ENCODE data around the gene GH1.
"Not testable (repeated sequence)": the region's sequence is repeated elsewhere in the genome, so short reads cannot be mapped to it uniquely, and the experiment has no call there.

The GH1 gene

GRCh38 chr17:63918789-63919305 is at the start of gene GH1:
GH1 (minus strand) TSS chr17:63918839; CDS start chr17:63918776, 63 bp downstream.
- not testable (repeated sequence) for DNase-seq

DNA sequence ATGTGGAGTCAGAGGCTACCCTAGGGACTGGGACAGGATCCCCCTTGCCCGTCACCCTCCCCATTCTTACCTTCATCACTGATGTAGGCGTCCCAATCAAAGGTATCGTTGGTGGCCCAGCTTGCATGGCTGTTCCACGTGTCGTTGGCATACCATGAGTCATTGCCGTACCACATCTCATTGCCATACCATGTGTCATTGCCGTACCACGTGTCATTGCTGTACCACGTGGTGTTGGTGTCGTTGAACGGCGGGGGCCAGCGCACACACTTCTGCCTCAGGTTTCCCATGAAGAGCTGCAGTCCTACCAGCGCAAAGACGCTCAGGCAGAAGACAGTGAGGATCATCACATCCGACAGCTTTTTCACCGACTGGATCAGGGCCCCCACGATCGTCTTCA is 49.3 kb upstream of the GH1 start:
- no peak for DNase-seq

DNA sequence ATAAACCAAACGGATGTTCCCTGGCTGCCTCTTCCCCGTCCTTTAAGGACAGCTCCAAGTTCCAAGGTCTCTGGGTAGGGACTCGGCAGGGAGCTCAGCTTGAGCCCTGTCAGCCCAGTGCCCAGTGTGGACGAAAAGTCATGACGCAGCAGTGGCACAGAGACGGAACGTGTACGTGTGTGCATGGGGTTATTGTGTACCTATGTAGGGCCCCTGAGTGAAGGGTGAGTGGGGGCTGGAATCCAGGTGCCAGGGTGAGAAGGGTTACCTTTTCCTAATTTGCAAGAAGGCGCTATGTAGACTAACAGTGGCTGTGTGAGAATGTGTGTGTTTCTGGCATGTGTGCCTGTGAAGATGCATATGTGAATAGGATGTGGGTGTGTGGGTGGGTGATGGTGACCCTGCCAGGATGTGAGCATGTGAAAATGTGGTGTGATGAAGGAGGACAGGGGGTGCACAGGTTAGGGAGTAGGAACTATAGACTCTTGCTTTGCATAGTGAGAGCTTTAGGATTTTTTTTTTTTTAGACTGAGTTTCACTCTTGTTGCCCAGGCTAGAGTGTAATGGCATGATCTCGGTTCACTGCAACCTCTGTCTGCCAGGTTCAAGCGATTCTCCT is 48.1 kb upstream of the GH1 start:
- no peak for DNase-seq

DNA sequence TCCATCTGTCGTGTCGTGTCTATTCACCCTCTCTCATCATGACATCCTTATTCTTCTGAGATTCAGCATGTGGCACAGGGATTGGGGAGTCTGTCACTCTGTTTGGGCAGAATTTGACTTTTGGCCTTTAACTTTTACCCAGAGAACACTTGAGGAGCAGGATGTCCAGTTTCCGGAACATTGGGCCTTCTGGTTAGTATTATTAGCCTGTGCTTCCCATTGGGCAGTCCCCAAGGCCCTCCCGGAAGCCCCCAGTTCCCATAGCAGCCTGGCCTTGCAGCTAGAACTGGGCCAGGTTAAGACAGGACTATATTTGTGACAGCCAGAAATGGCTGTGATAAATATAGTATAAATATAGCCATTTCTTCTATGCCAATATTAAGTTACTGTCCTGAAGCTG is 44.5 kb upstream of the GH1 start:
- no peak for DNase-seq

DNA sequence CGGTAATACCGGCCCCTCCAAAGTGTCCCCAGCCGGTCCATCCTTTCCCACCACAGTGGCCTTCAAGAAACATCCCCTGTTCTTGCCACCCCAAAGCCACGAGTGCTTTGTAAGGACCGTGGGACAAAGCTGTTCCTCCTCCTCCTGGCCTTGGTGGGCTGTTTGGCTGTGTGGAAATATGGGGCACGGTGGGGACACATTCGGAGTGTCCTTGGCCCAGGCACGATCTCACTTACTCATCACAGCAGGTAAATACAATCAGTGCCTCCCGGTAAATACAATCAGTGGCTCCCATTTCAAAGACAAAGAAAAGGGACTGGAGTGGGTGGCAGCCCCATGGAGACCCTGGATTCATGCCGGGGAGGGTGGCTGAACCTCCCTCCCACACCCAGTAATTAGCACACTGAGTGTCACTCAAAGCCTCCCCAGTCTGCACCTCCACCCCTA is 43.7 kb upstream of the GH1 start:
- DNase-seq: no peak

DNA sequence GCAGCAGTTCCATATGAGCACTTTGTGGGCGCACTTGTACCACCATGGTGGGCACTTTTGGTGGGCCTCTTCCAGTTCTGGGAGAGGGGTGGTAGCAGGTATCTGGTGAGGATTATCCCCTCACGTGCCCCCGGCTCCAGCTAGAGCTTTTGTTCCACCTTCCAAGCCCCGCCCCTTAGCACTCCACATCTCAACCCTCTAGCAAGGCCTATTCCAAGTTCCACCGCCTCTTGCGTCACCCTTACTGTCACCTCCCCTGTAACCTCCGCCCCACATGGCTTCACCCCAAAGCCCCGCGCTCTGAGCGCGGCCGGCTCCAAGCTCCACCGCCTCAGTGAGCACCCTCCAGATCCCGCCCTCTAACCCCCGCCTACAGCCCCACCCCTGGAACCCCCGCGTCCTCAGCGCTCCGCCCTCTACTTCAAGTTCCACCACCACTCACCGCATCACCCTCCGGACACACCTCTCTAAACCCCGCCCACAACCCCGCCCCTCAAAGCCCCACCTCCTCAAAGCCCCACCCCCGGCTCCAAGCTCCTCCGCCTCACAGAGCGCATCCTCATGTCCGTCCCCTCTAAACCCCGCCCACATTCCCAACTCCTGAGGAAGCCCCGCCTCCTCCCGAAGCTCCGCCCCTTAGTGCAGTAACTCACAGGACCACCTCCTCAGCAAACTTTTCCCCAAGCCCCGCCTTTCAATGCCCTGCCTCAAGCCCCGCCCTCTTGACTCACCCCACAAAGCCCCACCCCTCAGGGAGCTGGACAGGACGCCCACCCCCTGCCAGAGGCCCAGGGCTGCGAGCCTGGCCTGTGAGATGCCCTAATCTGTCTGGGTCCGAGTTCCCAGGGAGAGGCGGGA is 42.9 kb upstream of the GH1 start:
- peak; percentile 14 for DNase-seq

DNA sequence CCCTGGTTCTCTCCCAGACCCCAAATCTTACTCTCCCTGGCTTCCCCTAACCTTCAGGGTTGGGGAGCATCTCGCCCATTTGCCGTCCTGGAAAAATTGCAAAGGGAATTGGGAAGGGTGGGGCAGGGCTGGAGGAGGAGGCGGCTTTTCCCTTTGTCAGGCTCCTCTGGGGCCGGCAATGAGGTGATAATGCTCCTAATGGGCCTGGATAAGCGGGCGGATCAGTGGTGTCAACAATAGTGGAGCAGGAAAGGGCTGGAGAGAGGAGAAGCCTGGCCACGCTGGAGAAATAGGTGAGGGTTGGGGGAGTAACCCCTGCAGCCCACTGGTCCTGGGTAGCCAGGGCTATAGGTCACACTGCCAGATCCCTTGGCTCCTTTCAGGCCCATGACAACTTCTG is 41.8 kb upstream of the GH1 start:
- DNase-seq: no peak

- no peak for DNase-seq
Observed at GRCh38 chr17:63960006-63960405, 41.4 kb upstream of the GH1 start.

- DNase-seq: no peak
Observed at GRCh38 chr17:63956296-63956920, 37.8 kb upstream of the GH1 start.

GRCh38 chr17:63955791-63956190 is 37.2 kb upstream of the GH1 start:
- no peak for DNase-seq

GRCh38 chr17:63955232-63955631 is 36.6 kb upstream of the GH1 start:
- DNase-seq: no peak

DNA sequence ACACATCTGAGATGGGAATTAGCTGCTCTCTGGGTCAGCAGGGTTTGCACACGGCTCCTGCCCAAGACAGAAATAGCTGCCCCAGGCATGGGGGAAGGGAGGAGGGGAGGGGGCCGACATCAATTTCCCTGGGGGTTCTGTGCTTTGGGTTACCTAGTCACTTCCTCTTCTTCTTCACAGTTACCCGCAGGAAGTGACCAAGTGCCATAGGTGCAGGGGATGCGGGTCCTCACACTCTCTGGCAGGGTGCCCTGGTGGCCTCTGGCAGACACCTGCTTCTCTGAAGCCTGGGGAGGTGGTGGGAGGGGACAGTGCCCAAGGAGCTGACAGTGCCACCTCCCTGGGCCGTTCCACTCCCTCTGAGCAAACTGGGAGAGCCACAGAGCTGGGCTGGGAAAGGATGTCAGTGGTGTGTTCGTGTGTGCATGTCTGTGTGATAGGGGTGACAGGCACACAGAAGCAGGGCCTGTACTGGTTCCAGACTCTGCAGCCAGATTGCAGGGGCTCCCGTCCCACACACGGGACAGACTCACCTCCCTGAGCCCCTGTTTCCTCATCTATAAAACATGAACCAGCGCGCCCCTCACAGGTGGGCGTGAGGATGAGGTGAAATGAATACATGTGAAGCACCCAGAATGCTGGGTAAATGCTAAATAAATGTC is 35.9 kb upstream of the GH1 start:
- DNase-seq: no peak

DNA sequence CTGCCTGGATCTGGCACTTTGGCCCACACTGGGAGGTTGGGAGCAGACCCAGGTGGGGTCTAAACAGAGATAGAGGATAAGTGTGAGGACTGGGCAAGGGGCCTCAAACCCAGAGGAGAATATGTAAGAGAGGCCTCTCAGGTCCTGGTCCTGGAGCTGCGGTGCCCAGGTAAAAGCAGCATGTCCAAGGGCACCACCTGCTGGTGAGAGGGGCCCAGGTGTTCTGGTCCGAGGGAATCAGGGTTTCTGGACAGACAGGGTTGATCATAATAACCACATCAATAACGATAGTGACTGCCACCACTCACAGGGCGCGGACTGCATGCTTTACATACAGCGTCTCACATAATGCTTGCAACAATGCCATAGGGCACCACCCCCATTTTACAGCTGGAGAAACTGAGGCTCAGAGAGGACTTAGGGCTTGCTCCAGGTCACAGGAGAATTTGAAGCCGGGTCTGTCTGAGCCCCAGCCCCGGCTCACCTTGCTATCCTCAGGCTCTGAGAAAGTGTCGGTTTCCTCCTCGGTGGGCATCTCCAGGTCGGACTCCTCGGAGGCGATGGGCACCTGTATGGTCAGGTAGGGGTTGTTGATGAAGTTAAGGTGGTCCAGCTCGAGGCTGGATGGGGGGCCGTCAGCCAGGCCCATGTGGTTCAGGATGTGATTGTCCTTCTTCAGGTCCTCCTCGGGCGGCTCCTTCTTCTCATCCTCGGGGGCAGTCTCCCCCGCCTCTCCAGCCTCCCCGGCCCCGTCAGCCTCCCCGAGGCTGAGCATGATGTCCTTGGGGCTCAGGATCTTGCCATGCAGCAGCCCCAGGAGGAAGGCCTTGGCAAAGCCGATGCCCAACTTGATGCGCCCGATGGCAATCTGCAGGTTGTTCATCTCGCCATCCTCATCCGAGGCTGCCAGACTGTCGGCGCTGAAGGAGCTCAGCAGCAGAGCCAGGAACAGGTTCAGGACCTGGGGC is 32.6 kb upstream of the GH1 start:
- DNase-seq: peak; percentile 14

GRCh38 chr17:63949576-63950250 is 31.1 kb upstream of the GH1 start:
- DNase-seq: no peak

DNA sequence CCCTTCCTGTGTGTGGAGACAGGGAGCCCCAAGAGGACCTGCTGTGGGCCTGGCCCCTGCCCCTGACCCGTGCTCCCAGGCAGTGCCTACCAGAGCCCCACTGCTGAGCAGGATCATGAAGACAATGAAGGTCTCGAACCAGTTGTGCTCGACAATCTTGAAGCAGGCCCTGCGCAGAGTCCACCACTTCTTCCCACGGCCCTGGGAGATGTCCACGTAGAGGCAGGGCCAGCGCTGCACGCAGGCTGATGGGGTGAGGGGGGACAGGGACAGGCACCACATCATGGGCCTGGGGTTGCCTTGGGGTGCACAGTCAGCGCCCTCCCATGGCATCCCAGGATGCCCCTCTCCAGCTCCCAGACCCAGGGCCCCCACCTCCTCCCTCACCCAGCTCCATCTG is 29.9 kb upstream of the GH1 start:
- no peak for DNase-seq

- DNase-seq: no peak
Observed at GRCh38 chr17:63947711-63948330, 29.2 kb upstream of the GH1 start.

- DNase-seq: peak; percentile 45
Observed at GRCh38 chr17:63946440-63947363, 28.1 kb upstream of the GH1 start.

DNA sequence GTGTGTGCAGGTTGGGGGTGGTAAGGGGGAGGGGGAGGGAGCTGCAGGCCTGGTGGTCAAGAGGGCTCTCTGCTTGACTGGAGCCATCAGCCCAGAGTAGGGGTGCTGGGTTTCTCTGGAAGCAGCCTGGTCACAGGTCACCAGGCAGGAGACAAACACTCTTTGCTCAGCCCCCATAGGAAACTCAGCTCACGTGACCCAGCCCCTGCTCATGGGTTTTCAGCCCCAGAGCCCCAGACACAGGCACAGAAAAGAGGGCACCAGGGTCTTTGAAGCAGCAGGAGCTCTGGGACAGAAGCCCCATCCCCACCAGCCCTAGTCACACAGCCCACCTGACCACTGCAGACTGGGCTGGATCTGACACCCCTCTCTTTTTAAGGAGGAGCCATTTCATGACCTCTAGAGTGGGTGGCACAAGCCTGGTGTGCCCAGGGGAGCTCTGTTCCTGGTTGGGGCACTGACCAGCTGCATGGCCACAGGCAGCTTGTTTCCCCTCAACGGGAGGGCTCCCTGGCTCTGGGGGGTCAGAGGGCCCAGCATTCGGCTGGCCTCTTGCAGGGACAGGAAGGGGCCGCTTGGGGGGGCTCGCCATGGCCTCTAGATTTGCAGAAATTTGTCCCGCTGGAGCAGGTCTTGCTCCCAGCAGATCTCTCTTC is 27.3 kb upstream of the GH1 start:
- DNase-seq: no peak
